ENCODE results near the gene CCDC154.

CCDC154 gene

GRCh38 chr16:1392826-1393225 lies 51.5 kb downstream of the CCDC154 start:
- H3F3A ChIP-seq (ENCODE audit: low read depth), result no peaks in the 10 kb centered on the region
- H3K9ac ChIP-seq (ENCODE audit: low read depth, low read length, poor library complexity, severe bottlenecking), result no peak overlapping the region
- no peaks in the 10 kb centered on the region for H4K20me1 ChIP-seq (ENCODE audit: insufficient read depth, low read length, poor library complexity, severe bottlenecking)
- H3K36me3 ChIP-seq (ENCODE audit: insufficient read depth, low read length), result no peaks in the 10 kb centered on the region
- no peak for TF ChIP-seq EZH2phosphoT487 (IDR thresholded peaks at IDR 0.05; ENCODE audit: borderline replicate concordance)
- TF ChIP-seq, protein P1, sequence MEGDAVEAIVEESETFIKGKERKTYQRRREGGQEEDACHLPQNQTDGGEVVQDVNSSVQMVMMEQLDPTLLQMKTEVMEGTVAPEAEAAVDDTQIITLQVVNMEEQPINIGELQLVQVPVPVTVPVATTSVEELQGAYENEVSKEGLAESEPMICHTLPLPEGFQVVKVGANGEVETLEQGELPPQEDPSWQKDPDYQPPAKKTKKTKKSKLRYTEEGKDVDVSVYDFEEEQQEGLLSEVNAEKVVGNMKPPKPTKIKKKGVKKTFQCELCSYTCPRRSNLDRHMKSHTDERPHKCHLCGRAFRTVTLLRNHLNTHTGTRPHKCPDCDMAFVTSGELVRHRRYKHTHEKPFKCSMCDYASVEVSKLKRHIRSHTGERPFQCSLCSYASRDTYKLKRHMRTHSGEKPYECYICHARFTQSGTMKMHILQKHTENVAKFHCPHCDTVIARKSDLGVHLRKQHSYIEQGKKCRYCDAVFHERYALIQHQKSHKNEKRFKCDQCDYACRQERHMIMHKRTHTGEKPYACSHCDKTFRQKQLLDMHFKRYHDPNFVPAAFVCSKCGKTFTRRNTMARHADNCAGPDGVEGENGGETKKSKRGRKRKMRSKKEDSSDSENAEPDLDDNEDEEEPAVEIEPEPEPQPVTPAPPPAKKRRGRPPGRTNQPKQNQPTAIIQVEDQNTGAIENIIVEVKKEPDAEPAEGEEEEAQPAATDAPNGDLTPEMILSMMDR (conservative IDR thresholded peaks at IDR 0.05; ENCODE audit: low read length), result no peak
- H3K4me2 ChIP-seq (ENCODE audit: low read depth, low read length, poor library complexity, severe bottlenecking), result no peak overlapping the region
- H3K9me3 ChIP-seq (ENCODE audit: insufficient read depth, low read depth, low read length), result no peaks in the 10 kb centered on the region
- H3K27me3 ChIP-seq (ENCODE audit: insufficient read depth, low read length, poor library complexity, severe bottlenecking), result no peaks in the 10 kb centered on the region
- H3K4me1 ChIP-seq (ENCODE audit: insufficient read depth, low read length, poor library complexity, severe bottlenecking), result no peaks in the 10 kb centered on the region
- H3K9me2 ChIP-seq (replicated peaks; ENCODE audit: low read depth, low read length), result no peaks in the 10 kb centered on the region
- H3K79me2 ChIP-seq (ENCODE audit: insufficient read depth, low read length), result no peaks in the 10 kb centered on the region
- H2AFZ ChIP-seq (ENCODE audit: low read length), result no peak overlapping the region
- H3K4me3 ChIP-seq (ENCODE audit: low read length, poor library complexity, severe bottlenecking), result no peak overlapping the region

DNA sequence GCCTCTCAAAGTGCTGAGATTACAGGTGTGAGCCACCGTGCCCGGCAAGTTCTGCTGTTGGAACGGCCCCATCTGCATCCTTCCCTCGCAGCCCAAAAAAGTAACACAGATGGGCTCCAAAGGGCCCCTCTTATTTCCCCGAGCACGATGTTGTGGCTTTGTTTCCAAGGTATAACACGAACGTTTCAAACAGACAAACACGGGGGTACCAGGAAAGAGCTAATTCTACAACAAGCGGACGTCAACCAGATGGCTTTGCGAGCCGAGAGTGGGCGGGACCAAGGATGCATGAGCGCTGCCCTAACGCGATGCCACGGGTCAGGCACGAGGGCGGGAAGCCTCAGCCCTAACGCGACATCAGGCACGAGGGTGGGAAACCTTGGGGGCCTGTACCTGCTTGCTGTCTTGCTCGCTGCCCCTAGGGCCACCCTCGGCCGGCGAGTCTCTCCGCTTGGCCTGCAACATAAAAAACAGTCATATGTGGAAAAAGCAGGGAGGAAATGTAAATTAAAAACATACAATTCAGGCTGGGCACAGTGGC lies 54.0 kb downstream of the CCDC154 start:
- H3K79me2 ChIP-seq (ENCODE audit: insufficient read depth, low read length), result no peaks in the 10 kb centered on the region
- H2AFZ ChIP-seq (ENCODE audit: low read length), result no peak overlapping the region
- H3F3A ChIP-seq (ENCODE audit: low read depth), result no peaks in the 10 kb centered on the region
- H3K9ac ChIP-seq (ENCODE audit: low read depth, low read length, poor library complexity, severe bottlenecking), result no peak overlapping the region
- H3K27me3 ChIP-seq (ENCODE audit: insufficient read depth, low read length, poor library complexity, severe bottlenecking), result no peaks in the 10 kb centered on the region
- no peaks in the 10 kb centered on the region for H3K36me3 ChIP-seq (ENCODE audit: insufficient read depth, low read length)
- H3K4me1 ChIP-seq (ENCODE audit: insufficient read depth, low read length, poor library complexity, severe bottlenecking), result no peaks in the 10 kb centered on the region
- H3K9me3 ChIP-seq (ENCODE audit: insufficient read depth, low read depth, low read length), result no peaks in the 10 kb centered on the region
- H3K4me2 ChIP-seq (ENCODE audit: low read depth, low read length, poor library complexity, severe bottlenecking), result no peak overlapping the region
- H3K4me3 ChIP-seq (ENCODE audit: low read length, poor library complexity, severe bottlenecking), result no peak overlapping the region
- TF ChIP-seq, protein P1 (conservative IDR thresholded peaks at IDR 0.05; ENCODE audit: low read length), result no peak
- no peak for TF ChIP-seq EZH2phosphoT487 (IDR thresholded peaks at IDR 0.05; ENCODE audit: borderline replicate concordance)
- H4K20me1 ChIP-seq (ENCODE audit: insufficient read depth, low read length, poor library complexity, severe bottlenecking), result no peaks in the 10 kb centered on the region
- H3K9me2 ChIP-seq (replicated peaks; ENCODE audit: low read depth, low read length), result no peaks in the 10 kb centered on the region

DNA sequence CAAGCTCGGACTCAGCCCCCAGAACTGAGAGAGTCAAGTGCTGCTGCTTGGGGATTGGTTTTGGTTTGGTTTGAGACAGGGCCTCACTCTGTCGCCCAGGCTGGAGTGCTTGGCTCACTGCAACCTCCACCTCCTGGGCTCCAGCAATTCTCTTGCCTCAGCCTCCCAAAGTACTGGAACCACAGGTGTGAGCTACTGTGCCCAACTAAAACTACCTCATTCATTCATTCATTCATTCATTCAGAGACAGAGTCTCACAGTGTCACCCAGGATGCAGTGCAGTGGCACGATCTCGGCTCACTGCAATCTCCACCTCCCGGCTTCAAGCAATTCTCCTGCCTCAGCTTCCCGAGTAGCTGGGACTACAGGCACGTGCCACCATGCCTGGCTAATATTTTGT lies 54.6 kb downstream of the CCDC154 start:
- Histone ChIP-seq H3K4me3 (ENCODE audit: low read length, poor library complexity, severe bottlenecking) (no peak overlapping the region), H3K4me1 (ENCODE audit: insufficient read depth, low read length, poor library complexity, severe bottlenecking) (no peaks in the 10 kb centered on the region), H3K9ac (ENCODE audit: low read depth, low read length, poor library complexity, severe bottlenecking) (no peak overlapping the region), H3K27me3 (ENCODE audit: insufficient read depth, low read length, poor library complexity, severe bottlenecking) (no peaks in the 10 kb centered on the region), H3K36me3 (ENCODE audit: insufficient read depth, low read length) (no peaks in the 10 kb centered on the region), H4K20me1 (ENCODE audit: insufficient read depth, low read length, poor library complexity, severe bottlenecking) (no peaks in the 10 kb centered on the region), H3K9me3 (ENCODE audit: insufficient read depth, low read depth, low read length) (no peaks in the 10 kb centered on the region), H2AFZ (ENCODE audit: low read length) (no peak overlapping the region), H3F3A (ENCODE audit: low read depth) (no peaks in the 10 kb centered on the region), H3K9me2 (replicated peaks; ENCODE audit: low read depth, low read length) (no peaks in the 10 kb centered on the region), H3K79me2 (ENCODE audit: insufficient read depth, low read length) (no peaks in the 10 kb centered on the region), H3K4me2 (ENCODE audit: low read depth, low read length, poor library complexity, severe bottlenecking) (no peak overlapping the region)
- no peak for TF ChIP-seq EZH2phosphoT487 (IDR thresholded peaks at IDR 0.05; ENCODE audit: borderline replicate concordance)

DNA sequence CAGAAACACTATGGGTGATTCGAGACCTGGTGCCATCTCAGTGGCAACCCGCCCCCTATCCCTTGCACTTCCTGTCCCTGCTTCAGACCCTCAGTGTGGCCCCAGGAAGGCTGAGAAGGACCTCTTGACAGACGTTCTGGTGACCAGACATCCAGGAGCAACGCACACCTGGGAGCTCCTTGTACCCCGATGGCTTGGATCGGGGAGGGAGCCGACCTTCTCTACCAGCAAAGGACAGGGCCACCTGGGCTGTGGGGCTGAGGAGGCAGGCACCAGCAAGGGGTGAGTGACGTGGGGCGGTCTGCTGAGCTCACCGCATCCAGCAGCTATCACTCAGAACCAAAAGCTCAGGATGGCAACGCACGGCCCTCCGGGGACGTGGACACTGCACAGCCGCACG lies 57.0 kb downstream of the CCDC154 start:
- Histone ChIP-seq H3K36me3 (ENCODE audit: insufficient read depth, low read length) (no peaks in the 10 kb centered on the region), H3K9me2 (replicated peaks; ENCODE audit: low read depth, low read length) (no peaks in the 10 kb centered on the region), H3K9ac (ENCODE audit: low read depth, low read length, poor library complexity, severe bottlenecking) (no peak overlapping the region), H3K9me3 (ENCODE audit: insufficient read depth, low read depth, low read length) (no peaks in the 10 kb centered on the region), H4K20me1 (ENCODE audit: insufficient read depth, low read length, poor library complexity, severe bottlenecking) (no peaks in the 10 kb centered on the region), H3F3A (ENCODE audit: low read depth) (no peaks in the 10 kb centered on the region), H2AFZ (ENCODE audit: low read length) (no peak overlapping the region), H3K4me3 (ENCODE audit: low read length, poor library complexity, severe bottlenecking) (no peak overlapping the region), H3K27me3 (ENCODE audit: insufficient read depth, low read length, poor library complexity, severe bottlenecking) (no peaks in the 10 kb centered on the region), H3K79me2 (ENCODE audit: insufficient read depth, low read length) (no peaks in the 10 kb centered on the region), H3K4me1 (ENCODE audit: insufficient read depth, low read length, poor library complexity, severe bottlenecking) (no peaks in the 10 kb centered on the region), H3K4me2 (ENCODE audit: low read depth, low read length, poor library complexity, severe bottlenecking) (no peak overlapping the region)
- TF ChIP-seq, protein P1 (conservative IDR thresholded peaks at IDR 0.05; ENCODE audit: low read length), result no peak
- no peak for TF ChIP-seq EZH2phosphoT487 (IDR thresholded peaks at IDR 0.05; ENCODE audit: borderline replicate concordance)

All from Loucy (cell line).